Activated T-cell treated with anti-CD3 and anti-CD28 coated beads, Interleukin-2, amount 50 U/mL, for 72 hours (primary cell): ENCODE measurements around the gene CDK5RAP1. TPM values are rescaled to one million over a fixed set of nuclear protein-coding genes. Genes with fewer than 3 reads are reported as not detected.
"Not testable (repeated sequence)": the region's sequence is repeated elsewhere in the genome, so short reads cannot be mapped to it uniquely, and the experiment has no call there.

Experiments used
- ATAC-seq, 2 donors: fragments of 150-1000 bp; cut with Tn5 transposase; replicated peaks in 1 of 2; 2 replicates each; pipeline ENCODE4 v1.10.0; 2021; ENCODE audit warnings: moderate library complexity in 2 of 2, mild to moderate bottlenecking in 1 of 2
- DNase-seq, 2 donors: peaks; one replicate each; pipeline ENCODE4 v3.0.0; 2021 to 2022; ENCODE audit warnings: mixed read lengths in 1 of 2
- H3K27ac Mint-ChIP-seq: one replicate; pipeline ENCODE4 v1.8.0; 2022; ENCODE audit warnings: mild to moderate bottlenecking, moderate library complexity, mixed read lengths
- H3K27me3 Mint-ChIP-seq: one replicate; pipeline ENCODE4 v1.8.0; 2022; ENCODE audit warnings: low read depth, mixed read lengths
- H3K36me3 Mint-ChIP-seq, 2 donors: one replicate each; pipeline ENCODE4 v1.8.0; 2022; ENCODE audit warnings: mixed read lengths in 2 of 2, mild to moderate bottlenecking in 1 of 2; ENCODE audit not compliant: insufficient read depth in 2 of 2
- H3K4me1 Mint-ChIP-seq: one replicate; pipeline ENCODE4 v1.8.0; 2022; ENCODE audit warnings: low read depth, mixed read lengths
- H3K4me3 Mint-ChIP-seq, 2 donors: one replicate each; pipeline ENCODE4 v1.8.0; 2022; ENCODE audit warnings: mild to moderate bottlenecking in 2 of 2, mixed read lengths in 2 of 2, moderate library complexity in 2 of 2
- H3K9me3 Mint-ChIP-seq, 2 donors: one replicate each; pipeline ENCODE4 v1.8.0; 2022; ENCODE audit warnings: mixed read lengths in 2 of 2
- total RNA-seq, 2 donors: library from RNA; stranded (reverse); gene quantifications; one replicate each; pipeline ENCODE4 v1.2.3, GENCODE V29; 2022

Gene CDK5RAP1
- total RNA-seq, 2 donors from 2014 or later: 43.0 to 64.2 TPM

DNA sequence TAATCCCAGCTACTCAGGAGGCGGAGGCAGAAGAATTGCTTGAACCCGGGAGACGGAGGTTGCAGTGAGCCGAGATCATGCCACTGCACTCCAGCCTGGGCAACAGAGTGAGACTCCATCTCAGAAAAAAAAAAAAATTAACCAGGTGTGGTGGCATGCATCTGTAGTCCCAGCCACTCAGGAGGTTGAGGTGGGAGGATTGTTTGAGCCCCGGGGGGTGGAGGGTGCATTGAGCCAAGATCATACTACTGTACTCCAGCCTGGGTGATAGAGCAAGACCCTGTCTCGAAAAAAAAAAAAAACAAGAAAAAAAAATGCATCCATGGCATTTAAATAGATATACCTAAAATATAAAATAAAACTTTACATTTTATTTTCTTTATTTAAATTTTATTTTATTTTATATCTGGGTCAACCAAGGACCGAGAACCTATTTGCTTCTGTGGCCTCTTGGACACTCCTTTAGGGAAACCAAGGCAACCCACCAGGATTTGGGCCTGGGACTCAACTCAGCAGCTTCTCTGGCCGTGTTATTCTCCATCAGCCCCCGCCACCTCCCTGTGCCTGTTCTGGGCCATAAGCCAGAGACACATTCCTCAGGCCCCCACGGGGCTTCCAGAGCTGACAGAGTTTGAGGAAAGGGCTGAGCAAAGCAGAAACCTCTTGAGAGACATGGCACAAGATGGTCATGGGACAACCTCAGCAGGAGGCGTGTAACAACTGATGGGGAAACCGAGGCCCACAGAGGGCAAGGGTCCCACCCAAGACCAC lies 36.0 kb upstream of the CDK5RAP1 start:
- ATAC-seq: no peak
- no peaks in the 10 kb centered on the region for H3K36me3 Mint-ChIP-seq
- no peaks in the 10 kb centered on the region for H3K9me3 Mint-ChIP-seq
- no peak overlapping the region for H3K27ac Mint-ChIP-seq
- no peaks in the 10 kb centered on the region for H3K4me1 Mint-ChIP-seq
- no peak overlapping the region for H3K4me3 Mint-ChIP-seq
- DNase-seq: no peak
- H3K27me3 Mint-ChIP-seq: no peaks in the 10 kb centered on the region

DNA sequence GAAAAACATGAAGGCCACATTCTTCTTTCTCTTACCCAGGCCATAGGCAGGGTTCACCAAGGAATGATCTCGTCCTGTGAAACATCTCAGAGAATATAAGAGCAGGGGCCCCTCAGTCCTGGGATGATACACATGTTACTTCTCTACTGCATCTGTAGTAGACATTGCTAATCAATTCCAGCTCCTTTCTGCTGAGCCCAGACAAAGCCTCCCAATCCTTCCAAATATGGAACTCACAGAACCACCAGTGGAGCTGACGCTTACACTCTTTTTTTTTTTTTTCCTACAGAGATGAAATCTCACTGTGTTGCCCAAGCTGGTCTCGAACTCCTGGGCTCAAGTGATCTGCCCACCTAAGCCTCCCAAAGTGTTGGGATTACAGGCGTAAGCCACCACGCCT lies 33.1 kb upstream of the CDK5RAP1 start:
- Mint-ChIP-seq H3K27ac (no peak overlapping the region), H3K9me3 (no peaks in the 10 kb centered on the region), H3K36me3 (no peaks in the 10 kb centered on the region), H3K4me3 (no peak overlapping the region), H3K4me1 (no peaks in the 10 kb centered on the region), H3K27me3 (no peaks in the 10 kb centered on the region)
- DNase-seq: no peak
- ATAC-seq: no peak

DNA sequence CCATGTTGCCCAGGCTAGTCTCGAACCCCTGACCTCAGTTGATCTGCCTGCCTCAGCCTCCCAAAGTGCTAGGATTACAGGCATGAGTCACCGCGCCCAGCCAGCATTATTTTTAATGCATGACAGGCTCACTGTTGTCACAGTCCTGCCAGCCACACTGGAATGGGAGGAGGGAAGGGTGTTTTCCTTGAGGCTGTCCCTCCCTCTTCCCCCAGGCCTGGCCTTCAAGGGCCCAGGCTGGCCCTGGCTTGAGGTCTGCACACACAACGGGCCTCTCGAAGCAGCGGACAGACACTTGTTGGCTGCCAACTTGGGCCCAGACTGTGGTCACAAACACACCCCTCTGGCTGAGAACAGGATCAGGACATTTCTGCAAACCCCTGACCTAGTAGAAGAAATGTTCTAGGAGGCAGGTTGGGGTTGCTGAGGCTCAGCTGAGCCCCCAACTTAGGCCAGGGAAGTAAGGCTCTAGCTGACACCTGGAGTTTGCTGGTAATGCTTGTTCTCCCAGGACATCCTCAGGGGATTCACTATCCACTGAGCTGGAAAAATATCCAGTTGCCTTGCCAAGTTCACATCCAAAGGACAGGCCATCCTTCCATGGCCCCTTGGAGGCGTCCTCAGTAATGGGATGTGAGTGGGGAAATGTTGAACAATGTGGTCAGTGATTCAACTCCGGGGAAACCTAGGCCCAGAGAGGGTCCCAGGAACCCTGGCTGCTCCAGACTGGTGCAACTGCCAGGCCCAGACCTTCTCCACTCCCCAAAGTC lies 32.3 kb upstream of the CDK5RAP1 start:
- no peaks in the 10 kb centered on the region for H3K27me3 Mint-ChIP-seq
- no peaks in the 10 kb centered on the region for H3K36me3 Mint-ChIP-seq
- ATAC-seq: no peak
- no peak overlapping the region for H3K4me3 Mint-ChIP-seq
- no peaks in the 10 kb centered on the region for H3K9me3 Mint-ChIP-seq
- no peak for DNase-seq
- H3K4me1 Mint-ChIP-seq: no peaks in the 10 kb centered on the region
- H3K27ac Mint-ChIP-seq: no peak overlapping the region

DNA sequence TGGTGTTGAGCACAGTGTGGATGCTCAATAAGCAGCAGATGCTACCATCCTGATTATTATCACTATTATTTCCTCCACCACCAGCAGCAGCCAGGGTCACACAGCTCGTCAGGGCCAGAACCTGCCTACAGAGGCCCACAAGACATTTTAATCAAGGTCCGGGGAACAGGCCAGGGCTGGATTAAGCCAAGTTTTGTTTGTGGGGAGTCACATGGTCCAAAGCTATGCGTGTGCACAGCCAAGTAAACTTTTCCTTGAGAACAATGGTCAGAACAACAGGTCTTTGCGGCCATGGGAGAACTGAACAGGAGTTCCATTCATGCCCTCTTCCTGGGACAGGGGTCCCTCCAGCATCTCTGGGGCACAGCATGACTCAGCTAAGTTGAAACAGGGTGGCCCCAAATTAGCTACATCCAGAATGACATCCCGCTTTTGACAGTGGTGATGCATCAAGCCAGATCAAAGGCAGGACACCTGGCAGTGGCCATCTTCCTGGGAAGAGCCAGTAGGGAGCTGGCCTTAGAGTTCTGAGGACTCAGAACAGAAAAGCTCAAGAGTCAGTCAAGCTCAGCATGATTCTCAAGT lies 30.6 kb upstream of the CDK5RAP1 start:
- ATAC-seq (no peak), DNase-seq (no peak)
- no peaks in the 10 kb centered on the region for H3K4me1 Mint-ChIP-seq
- H3K27ac Mint-ChIP-seq: no peak overlapping the region
- no peaks in the 10 kb centered on the region for H3K27me3 Mint-ChIP-seq
- no peaks in the 10 kb centered on the region for H3K9me3 Mint-ChIP-seq
- H3K36me3 Mint-ChIP-seq: no peaks in the 10 kb centered on the region
- H3K4me3 Mint-ChIP-seq: no peak overlapping the region

DNA sequence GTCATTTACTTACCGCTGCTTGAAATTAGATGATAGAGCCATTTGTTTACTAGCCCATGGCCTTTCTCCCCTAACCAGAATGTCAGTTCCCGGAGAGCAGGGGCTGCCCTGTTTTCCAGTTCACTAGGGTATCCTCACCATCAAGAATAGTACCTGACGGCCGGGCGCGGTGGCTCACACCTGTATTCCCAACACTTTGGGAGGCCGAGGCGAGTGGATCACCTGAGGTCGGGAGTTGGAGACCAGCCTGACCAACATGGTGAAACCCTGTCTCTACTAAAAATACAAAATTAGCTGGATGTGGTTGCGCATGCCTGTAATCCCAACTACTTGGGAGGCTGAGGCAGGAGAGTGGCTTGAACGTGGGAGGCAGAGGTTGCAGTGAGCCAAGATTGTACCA lies 22.6 kb upstream of the CDK5RAP1 start:
- H3K4me3 Mint-ChIP-seq, DNase-seq, H3K9me3 Mint-ChIP-seq, H3K27me3 Mint-ChIP-seq, H3K36me3 Mint-ChIP-seq, H3K27ac Mint-ChIP-seq, ATAC-seq, H3K4me1 Mint-ChIP-seq: not testable (repeated sequence)

DNA sequence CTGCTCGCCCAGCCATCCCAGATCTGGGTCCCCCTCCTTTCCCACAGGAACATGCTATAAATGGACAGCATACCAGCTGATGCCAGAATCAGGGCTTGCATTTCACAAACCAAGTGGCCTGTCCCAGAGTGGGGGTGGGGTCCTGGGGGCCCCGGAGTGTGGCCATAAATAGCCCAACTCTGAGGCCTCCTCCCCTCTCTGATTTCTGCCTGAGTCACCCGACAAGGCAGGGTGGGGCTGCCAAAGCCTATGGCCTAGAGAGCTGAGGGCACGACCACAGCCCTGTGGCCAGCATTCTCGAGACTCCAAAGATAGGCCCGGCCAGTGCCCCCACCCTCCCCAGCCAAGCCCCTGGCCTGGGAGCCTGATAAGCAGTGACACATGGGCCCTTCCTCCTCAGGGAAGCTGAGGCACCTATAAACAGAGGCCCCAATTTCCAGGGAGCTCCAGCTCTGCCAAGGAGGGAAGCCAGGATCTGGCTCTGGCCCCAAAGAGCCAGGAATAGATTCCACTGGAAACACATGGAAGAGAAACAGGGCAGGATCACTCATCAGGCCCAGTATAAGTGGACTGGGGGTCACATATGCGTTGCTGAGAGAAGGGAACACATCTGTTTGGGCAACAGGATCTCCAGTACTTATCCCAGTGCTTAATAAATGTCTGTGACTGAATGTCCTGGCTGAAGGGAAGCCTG lies 22.0 kb upstream of the CDK5RAP1 start:
- no peak for ATAC-seq
- no peaks in the 10 kb centered on the region for H3K9me3 Mint-ChIP-seq
- H3K27ac Mint-ChIP-seq: no peak overlapping the region
- H3K4me3 Mint-ChIP-seq: no peak overlapping the region
- no peaks in the 10 kb centered on the region for H3K4me1 Mint-ChIP-seq
- H3K27me3 Mint-ChIP-seq: no peaks in the 10 kb centered on the region
- no peaks in the 10 kb centered on the region for H3K36me3 Mint-ChIP-seq
- no peak for DNase-seq

DNA sequence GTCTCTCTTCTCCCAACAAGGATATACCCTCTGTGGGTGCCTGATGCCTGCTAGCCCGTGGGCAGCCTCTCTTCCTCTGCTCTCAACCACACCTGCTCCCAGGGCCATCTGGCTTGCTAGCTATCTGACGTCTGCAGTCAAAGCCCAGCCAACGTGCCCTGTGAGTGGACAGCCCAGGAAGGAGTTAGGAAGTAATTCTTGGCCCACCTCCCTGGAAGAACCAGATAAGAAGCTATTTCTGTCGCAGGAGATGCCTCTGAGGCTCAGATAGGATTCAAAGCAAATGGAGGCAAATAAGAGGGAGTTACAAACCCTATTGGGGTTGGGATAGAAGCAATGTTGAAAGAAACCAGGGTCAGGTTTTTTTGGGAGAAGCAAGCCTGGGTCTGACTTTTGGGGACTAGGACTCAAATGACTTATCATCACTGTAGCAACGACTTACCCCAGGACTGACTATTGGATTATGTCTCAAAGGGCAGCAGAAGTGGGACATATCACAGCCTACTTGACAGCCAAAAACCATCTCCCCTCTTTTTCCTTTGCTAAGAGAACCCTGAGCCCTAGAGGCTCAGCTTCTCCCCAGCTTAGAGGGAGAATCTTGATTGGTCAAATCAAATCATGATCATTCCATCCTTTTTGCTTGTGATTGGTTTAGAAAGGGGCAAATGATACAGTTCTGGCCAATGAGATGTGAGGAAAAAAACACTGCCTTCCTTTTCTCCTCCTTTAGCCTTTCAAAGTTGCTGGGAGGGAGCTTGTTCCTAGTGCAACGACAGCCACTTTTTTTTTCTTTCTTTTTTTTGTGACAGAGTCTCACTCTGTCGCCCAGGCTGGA lies 18.0 kb upstream of the CDK5RAP1 start:
- no peak overlapping the region for H3K4me3 Mint-ChIP-seq
- no peaks in the 10 kb centered on the region for H3K36me3 Mint-ChIP-seq
- no peaks in the 10 kb centered on the region for H3K27me3 Mint-ChIP-seq
- DNase-seq: no peak
- no peaks in the 10 kb centered on the region for H3K9me3 Mint-ChIP-seq
- no peak overlapping the region for H3K27ac Mint-ChIP-seq
- no peaks in the 10 kb centered on the region for H3K4me1 Mint-ChIP-seq
- no peak for ATAC-seq

DNA sequence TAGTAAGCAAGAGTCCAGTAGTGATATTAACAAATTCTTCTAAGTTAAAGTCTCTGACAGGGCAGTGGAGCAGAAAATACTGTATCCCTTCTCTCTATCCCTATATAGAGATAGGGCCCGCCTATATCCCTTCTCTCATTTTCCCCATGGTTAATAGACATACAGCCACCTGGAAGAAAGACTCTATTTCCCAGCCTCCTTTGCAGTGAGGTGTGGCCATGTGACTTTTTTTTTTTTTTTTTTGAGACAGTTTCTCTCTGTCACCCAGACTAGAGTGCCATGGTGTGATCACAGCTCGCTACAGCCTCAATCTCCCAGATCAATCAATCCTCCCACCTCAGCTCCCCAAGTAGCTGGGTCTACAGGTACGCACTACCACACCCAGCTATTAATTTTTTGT lies 16.7 kb upstream of the CDK5RAP1 start:
- no peaks in the 10 kb centered on the region for H3K9me3 Mint-ChIP-seq
- peak overlapping the region; percentile 50 for H3K27ac Mint-ChIP-seq
- H3K36me3 Mint-ChIP-seq: no peaks in the 10 kb centered on the region
- H3K4me1 Mint-ChIP-seq: no peaks in the 10 kb centered on the region
- ATAC-seq: no peak
- H3K27me3 Mint-ChIP-seq: no peaks in the 10 kb centered on the region
- DNase-seq: no peak
- no peak overlapping the region for H3K4me3 Mint-ChIP-seq

DNA sequence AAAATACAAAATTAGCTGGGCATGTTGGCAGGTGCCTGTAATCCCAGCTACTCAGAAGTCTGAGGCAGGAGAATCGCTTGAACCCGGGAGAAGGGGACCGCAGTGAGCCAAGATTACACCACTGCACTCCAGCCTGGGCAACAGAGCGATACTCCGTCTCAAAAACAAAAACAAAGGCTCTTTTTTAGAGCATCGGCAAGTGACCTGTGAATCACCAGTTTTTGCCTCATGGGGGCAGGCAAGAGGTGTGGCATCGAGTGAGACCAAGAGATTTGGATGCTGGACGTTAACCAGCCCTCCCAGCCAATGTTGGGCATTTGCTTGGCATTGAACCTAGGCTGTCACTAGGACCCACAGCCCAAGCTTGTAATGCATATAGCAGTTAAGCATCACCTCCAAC lies 14.6 kb upstream of the CDK5RAP1 start:
- Mint-ChIP-seq H3K4me3 (no peak overlapping the region), H3K4me1 (no peaks in the 10 kb centered on the region), H3K9me3 (no peaks in the 10 kb centered on the region), H3K27ac (no peak overlapping the region), H3K27me3 (no peaks in the 10 kb centered on the region), H3K36me3 (no peaks in the 10 kb centered on the region)
- DNase-seq (peak in 1 of 2 donors; percentile 8), ATAC-seq (no peak)

DNA sequence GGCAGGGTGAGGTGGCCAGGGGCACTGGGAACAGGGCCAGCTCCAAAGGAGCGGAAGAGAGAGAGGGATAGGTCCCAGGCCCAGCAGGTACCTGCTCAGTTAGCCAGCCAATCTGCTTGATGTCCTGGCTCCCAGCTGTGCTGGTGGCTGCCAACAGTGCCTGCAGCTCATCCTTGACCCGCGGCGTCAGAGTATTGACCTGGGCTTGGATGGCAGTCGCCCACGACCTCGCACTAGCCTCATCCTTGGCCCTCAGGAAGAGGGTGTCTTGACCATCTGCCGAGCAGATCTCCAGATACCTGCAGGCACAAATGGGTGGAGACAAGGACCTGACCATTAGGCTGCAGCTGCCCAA lies 11.1 kb upstream of the CDK5RAP1 start:
- no peak overlapping the region for H3K4me3 Mint-ChIP-seq
- H3K27me3 Mint-ChIP-seq: no peaks in the 10 kb centered on the region
- H3K9me3 Mint-ChIP-seq: no peaks in the 10 kb centered on the region
- ATAC-seq: no peak
- H3K4me1 Mint-ChIP-seq: peaks cover 2% of the 10 kb centered on the region
- H3K36me3 Mint-ChIP-seq: peaks cover 0 to 2% of the 10 kb centered on the region in 2 donors
- no peak for DNase-seq
- no peak overlapping the region for H3K27ac Mint-ChIP-seq

DNA sequence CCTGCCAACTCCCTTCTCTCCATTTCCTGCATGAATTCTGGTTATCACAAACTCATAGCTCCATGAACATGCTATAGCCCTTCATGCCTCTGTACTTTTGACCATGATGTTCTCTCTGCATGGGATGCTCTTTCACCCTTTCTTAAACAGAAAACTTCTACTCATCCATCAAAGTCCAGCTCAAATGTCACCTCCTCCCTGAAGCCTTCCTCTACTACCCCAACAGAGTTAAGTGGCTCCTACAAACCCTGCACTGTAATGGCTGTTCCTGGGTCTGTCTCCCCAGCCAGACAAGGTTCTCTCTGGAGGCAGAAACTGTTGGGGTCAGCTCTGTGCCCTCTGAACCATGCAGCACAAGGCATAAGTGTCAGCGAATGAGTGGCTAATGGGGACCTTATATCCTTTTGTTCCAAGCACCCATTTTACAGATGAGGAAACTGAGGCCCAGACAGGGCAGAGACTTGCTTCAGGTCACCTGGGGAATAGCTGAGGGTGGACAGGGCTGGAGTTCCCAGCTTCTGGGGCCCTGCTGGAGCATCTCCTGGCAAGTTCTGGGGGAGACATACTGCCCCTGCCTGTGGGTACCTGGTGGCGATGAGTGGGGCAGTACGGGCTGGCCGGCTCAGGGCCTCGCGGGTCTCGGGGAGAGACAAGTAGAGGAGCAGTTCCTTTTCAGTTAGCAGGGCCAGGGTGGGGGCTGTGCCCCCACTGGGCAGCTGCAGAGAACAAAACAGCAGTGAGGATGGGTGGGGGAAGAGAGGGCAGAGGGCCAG lies 10.6 kb upstream of the CDK5RAP1 start:
- Mint-ChIP-seq H3K27ac (no peak overlapping the region), H3K4me1 (peaks cover 7% of the 10 kb centered on the region), H3K9me3 (no peaks in the 10 kb centered on the region), H3K36me3 (peaks cover 0 to 6% of the 10 kb centered on the region in 2 donors), H3K4me3 (no peak overlapping the region), H3K27me3 (no peaks in the 10 kb centered on the region)
- no peak for DNase-seq
- no peak for ATAC-seq

DNA sequence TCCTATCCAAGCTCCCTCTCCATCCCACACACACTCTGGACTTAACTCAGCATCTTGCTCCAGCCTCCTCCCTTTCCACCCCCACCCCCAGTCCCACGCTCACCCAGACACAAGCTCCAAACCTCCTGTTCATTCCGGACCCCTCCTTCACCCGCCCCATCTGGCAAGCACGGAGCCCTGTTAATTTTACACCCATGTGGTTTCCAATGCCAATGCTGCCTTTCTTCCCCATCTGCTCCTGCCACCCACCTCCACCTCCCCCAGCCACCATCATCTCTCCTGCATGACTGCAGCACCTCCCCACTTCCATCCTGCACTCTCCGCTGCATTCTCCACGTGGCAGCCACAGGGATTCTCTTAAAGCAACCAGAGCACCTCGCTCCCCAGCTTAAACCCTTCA lies 9.9 kb upstream of the CDK5RAP1 start:
- ATAC-seq: no peak
- Mint-ChIP-seq H3K9me3 (no peaks in the 10 kb centered on the region), H3K27ac (no peak overlapping the region)

More for the DNA sequence above, 9.9 kb upstream of the CDK5RAP1 start:
- DNase-seq: no peak
- Mint-ChIP-seq H3K4me1 (peaks cover 7% of the 10 kb centered on the region), H3K4me3 (no peak overlapping the region), H3K27me3 (no peaks in the 10 kb centered on the region), H3K36me3 (peaks cover 0 to 6% of the 10 kb centered on the region in 2 donors)
